H9 (cell line): Measurements from ENCODE around the gene VPS18. TPM values are rescaled to one million over a fixed set of nuclear protein-coding genes. Genes with fewer than 3 reads are reported as not detected.

ENCODE experiments used
- DNase-seq: peaks from one replicate; pipeline ENCODE4 v3.0.0-alpha.2; 2017
- H2AFZ ChIP-seq: one replicate; pipeline ENCODE4 v1.6.1; 2013; ENCODE audit warnings: mild to moderate bottlenecking, low read length, control low read depth, moderate library complexity
- H2AK5ac ChIP-seq: 2 replicates; pipeline ENCODE4 v1.6.1; 2013; ENCODE audit warnings: low read length, control low read depth, mixed read lengths; ENCODE audit not compliant: insufficient read length
- H2BK120ac ChIP-seq: one replicate; pipeline ENCODE4 v1.6.1; 2013; ENCODE audit warnings: low read depth, mild to moderate bottlenecking, low read length, control low read depth, inconsistent platforms; ENCODE audit not compliant: poor library complexity, severe bottlenecking
- H2BK12ac ChIP-seq: 2 replicates; pipeline ENCODE4 v1.6.1; 2013; ENCODE audit warnings: low read length, control low read depth, mixed read lengths, low read depth; ENCODE audit not compliant: insufficient read length
- H2BK15ac ChIP-seq: 2 replicates; pipeline ENCODE4 v1.6.1; 2013; ENCODE audit warnings: low read depth, low read length, control low read depth
- H2BK20ac ChIP-seq: one replicate; pipeline ENCODE4 v1.6.1; 2013; ENCODE audit warnings: low read depth, mild to moderate bottlenecking, low read length, control low read depth, inconsistent platforms; ENCODE audit not compliant: poor library complexity, severe bottlenecking
- H2BK5ac ChIP-seq: 2 replicates; pipeline ENCODE4 v1.6.1; 2013; ENCODE audit warnings: low read length, control low read depth, mixed read lengths; ENCODE audit not compliant: insufficient read length
- H3K14ac ChIP-seq: 2 replicates; pipeline ENCODE4 v1.6.1; 2013; ENCODE audit warnings: low read length, control low read depth; ENCODE audit not compliant: insufficient read depth
- H3K18ac ChIP-seq: 2 replicates; pipeline ENCODE4 v1.6.1; 2013; ENCODE audit warnings: low read depth, mild to moderate bottlenecking, mixed read lengths, low read length, control low read depth; ENCODE audit not compliant: insufficient read length
- H3K23ac ChIP-seq: 2 replicates; pipeline ENCODE4 v1.6.1; 2013; ENCODE audit warnings: low read length, control low read depth, mixed read lengths, low read depth; ENCODE audit not compliant: insufficient read length
- H3K23me2 ChIP-seq: 2 replicates; pipeline ENCODE4 v1.6.1; 2013; ENCODE audit warnings: low read depth, mild to moderate bottlenecking, mixed read lengths, low read length, control low read depth; ENCODE audit not compliant: insufficient read length, poor library complexity, severe bottlenecking
- H3K27ac ChIP-seq: 2 replicates; pipeline ENCODE4 v1.5.1; 2013; ENCODE audit warnings: low read length, control low read depth, mixed read lengths, low read depth; ENCODE audit not compliant: insufficient read length
- H3K27me3 ChIP-seq: 2 replicates; pipeline ENCODE4 v1.6.1; 2013; ENCODE audit warnings: low read length, control low read depth, inconsistent platforms; ENCODE audit not compliant: insufficient read depth
- H3K4ac ChIP-seq: 2 replicates; pipeline ENCODE4 v1.6.1; 2013; ENCODE audit warnings: low read depth, mild to moderate bottlenecking, control low read depth, inconsistent platforms, low read length, moderate library complexity
- H3K4me1 ChIP-seq: 2 replicates; pipeline ENCODE4 v1.6.1; 2013; ENCODE audit warnings: low read length, control low read depth, inconsistent platforms; ENCODE audit not compliant: insufficient read depth
- H3K4me2 ChIP-seq: 2 replicates; pipeline ENCODE4 v1.6.1; 2013; ENCODE audit warnings: low read length, control low read depth, mixed read lengths; ENCODE audit not compliant: insufficient read length, insufficient read depth
- H3K56ac ChIP-seq: 2 replicates; pipeline ENCODE4 v1.6.1; 2013; ENCODE audit warnings: low read depth, mild to moderate bottlenecking, mixed read lengths, low read length, control low read depth; ENCODE audit not compliant: insufficient read length
- H3K79me1 ChIP-seq: 2 replicates; pipeline ENCODE4 v1.6.1; 2013; ENCODE audit warnings: low read depth, mild to moderate bottlenecking, moderate library complexity, low read length, control low read depth, inconsistent platforms; ENCODE audit not compliant: insufficient read depth, poor library complexity, severe bottlenecking
- H3K79me2 ChIP-seq: 2 replicates; pipeline ENCODE4 v1.6.1; 2013; ENCODE audit warnings: low read length, control low read depth, inconsistent platforms; ENCODE audit not compliant: insufficient read depth
- H3K9ac ChIP-seq: 2 replicates; pipeline ENCODE4 v1.6.1; 2013; ENCODE audit warnings: low read length, control low read depth, mixed read lengths; ENCODE audit not compliant: insufficient read length; ENCODE audit errors: extremely low read depth
- H3K9me3 ChIP-seq: one replicate; pipeline ENCODE4 v1.6.1; 2013; ENCODE audit warnings: low read depth, low read length, inconsistent platforms; ENCODE audit not compliant: control insufficient read depth
- H3T11ph ChIP-seq: one replicate; pipeline ENCODE4 v1.6.1; 2013; ENCODE audit warnings: mild to moderate bottlenecking, low read length, control low read depth, inconsistent platforms
- H4K20me1 ChIP-seq: one replicate; pipeline ENCODE4 v1.6.1; 2013; ENCODE audit not compliant: control insufficient read depth, insufficient read length, insufficient read depth
- H4K5ac ChIP-seq: 2 replicates; pipeline ENCODE4 v1.6.1; 2013; ENCODE audit warnings: low read depth, mild to moderate bottlenecking, mixed read lengths, low read length, control low read depth; ENCODE audit not compliant: insufficient read length
- H4K8ac ChIP-seq: replicated peaks from 2 replicates; pipeline ENCODE4 v1.6.1; 2013; ENCODE audit warnings: low read length, control low read depth, mixed read lengths, low read depth; ENCODE audit not compliant: insufficient read length
- H4K91ac ChIP-seq: 2 replicates; pipeline ENCODE4 v1.6.1; 2013; ENCODE audit warnings: low read depth, mild to moderate bottlenecking, moderate library complexity, mixed read lengths, low read length, control low read depth; ENCODE audit not compliant: insufficient read length
- H3K27ac Mint-ChIP-seq, 3 experiments: 2 replicates in 2 of 3; 3 replicates in 1 of 3; pipeline ENCODE4 v1.8.0; 2020 to 2021; ENCODE audit warnings: mixed read lengths in 3 of 3, mild to moderate bottlenecking in 1 of 3, moderate library complexity in 1 of 3
- H3K27me3 Mint-ChIP-seq: 2 replicates; pipeline ENCODE4 v1.8.0; 2021; ENCODE audit warnings: low read depth, mild to moderate bottlenecking, moderate library complexity, mixed read lengths
- H3K36me3 Mint-ChIP-seq, 3 experiments: 2 replicates in 2 of 3; 3 replicates in 1 of 3; pipeline ENCODE4 v1.8.0; 2020 to 2021; ENCODE audit warnings: low read depth in 3 of 3, mixed read lengths in 3 of 3; ENCODE audit not compliant: insufficient read depth in 1 of 3
- H3K4me1 Mint-ChIP-seq, 2 experiments: 2 replicates each; pipeline ENCODE4 v1.8.0; 2020; ENCODE audit warnings: mixed read lengths in 2 of 2
- H3K4me3 Mint-ChIP-seq, 2 experiments: 2 replicates in 1 of 2; 3 replicates in 1 of 2; pipeline ENCODE4 v1.8.0; 2020 to 2021; ENCODE audit warnings: mild to moderate bottlenecking in 2 of 2, mixed read lengths in 2 of 2, moderate library complexity in 1 of 2
- H3K9me3 Mint-ChIP-seq, 2 experiments: 2 replicates in 1 of 2; 3 replicates in 1 of 2; pipeline ENCODE4 v1.8.0; 2020; ENCODE audit warnings: mild to moderate bottlenecking in 2 of 2, mixed read lengths in 2 of 2, moderate library complexity in 1 of 2
- WGBS: extraction: QIAGEN DNeasy Blood & Tissue Kit; methylation state at CpG from one replicate; pipeline ENCODE4 v1.1.7; 2013; ENCODE audit warnings: missing lambda C conversion rate, low lambda C conversion rate, mixed read lengths; ENCODE audit not compliant: insufficient read length; ENCODE audit errors: extremely low coverage; 5-methylcytosine and 5-hydroxymethylcytosine counted together
- total RNA-seq: library from RNA; stranded (reverse); gene quantifications from 2 replicates; pipeline ENCODE4 v1.2.1, GENCODE V29; 2021
- TF ChIP-seq, protein P1 (sequence below): fragments of 200-600 bp; sonication (generic); conservative IDR thresholded peaks from 3 replicates; pipeline ENCODE4 v1.8.0; 2021; ENCODE audit warnings: antibody characterized with exemption, mild to moderate bottlenecking

VPS18 gene
- total RNA-seq, 1 experiment from 2014 or later: 45.0 TPM

DNA sequence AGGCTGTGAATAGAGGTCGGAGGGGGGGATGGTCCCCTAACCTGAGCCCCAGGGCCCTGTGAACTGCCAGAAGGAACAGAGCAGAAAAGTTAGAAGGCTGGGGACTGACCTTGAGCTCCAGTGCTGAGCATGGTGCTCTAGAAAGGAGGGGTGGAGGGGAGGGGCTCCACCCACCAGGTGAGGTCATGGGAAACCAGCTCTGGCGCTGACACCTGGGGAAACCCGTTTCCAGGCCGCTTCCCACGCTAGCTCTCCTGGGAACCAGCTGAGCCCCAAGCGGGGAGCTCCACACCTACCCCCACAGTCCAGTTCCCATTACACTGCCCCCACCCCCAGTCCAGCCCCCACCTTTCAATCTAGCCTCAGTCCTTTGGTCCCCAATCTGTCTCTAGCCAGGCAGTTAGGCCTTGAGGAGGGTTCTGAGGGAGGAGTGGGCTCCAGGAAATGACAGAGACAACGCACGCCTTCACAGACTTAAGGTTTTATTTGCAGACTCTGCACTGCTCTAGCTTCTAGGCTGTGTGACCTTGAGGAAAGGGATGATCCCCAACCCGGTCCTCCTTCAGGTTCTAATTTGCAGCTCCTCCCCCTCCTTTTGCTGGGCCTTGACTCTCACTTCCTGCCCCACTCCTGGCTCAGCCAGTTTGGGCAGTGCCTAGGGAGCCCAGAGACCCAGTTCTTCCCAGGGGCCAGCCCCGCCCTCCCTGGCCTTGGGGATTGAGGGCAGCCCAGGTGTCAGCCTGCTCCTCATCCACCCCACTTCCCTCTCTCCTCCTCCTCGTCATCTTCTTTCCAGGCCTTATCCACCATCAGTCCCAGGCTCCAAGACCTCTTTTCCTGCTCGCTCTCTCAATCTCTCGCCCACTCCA lies 22.3 kb upstream of the VPS18 start:
- peaks cover 23 to 38% of the 10 kb centered on the region in 2 experiments for H3K4me1 Mint-ChIP-seq
- Histone ChIP-seq H3K56ac (no peak overlapping the region), H2BK15ac (no peak overlapping the region; the same call in 1 of the 2 replicates), H3K79me1 (no peaks in the 10 kb centered on the region), H3K9me3 (no peaks in the 10 kb centered on the region), H3K27ac (no peak overlapping the region), H3K23me2 (peaks cover 3% of the 10 kb centered on the region), H3K4ac (no peak overlapping the region), H3K9ac (no peak overlapping the region), H2BK5ac (no peak overlapping the region), H4K5ac (no peak overlapping the region), H3K4me1 (no peaks in the 10 kb centered on the region; the same call in 1 of the 2 replicates), H4K91ac (no peak overlapping the region), H3K79me2 (no peaks in the 10 kb centered on the region), H4K8ac (no peak overlapping the region), H3K4me2 (peak overlapping the region; percentile 8), H3K27me3 (no peaks in the 10 kb centered on the region), H2AFZ (no peak overlapping the region), H2BK20ac (no peak overlapping the region), H2BK120ac (no peak overlapping the region), H3K18ac (no peak overlapping the region), H2AK5ac (no peak overlapping the region), H3K14ac (no peak overlapping the region), H3T11ph (no peak overlapping the region), H4K20me1 (no peaks in the 10 kb centered on the region), H2BK12ac (no peak overlapping the region), H3K23ac (no peak overlapping the region)
- H3K4me3 Mint-ChIP-seq: peak overlapping the region; percentile 32 to 55; a peak in 3 of 5 replicates
- peak; percentile 79 for DNase-seq
- TF ChIP-seq, protein P1, sequence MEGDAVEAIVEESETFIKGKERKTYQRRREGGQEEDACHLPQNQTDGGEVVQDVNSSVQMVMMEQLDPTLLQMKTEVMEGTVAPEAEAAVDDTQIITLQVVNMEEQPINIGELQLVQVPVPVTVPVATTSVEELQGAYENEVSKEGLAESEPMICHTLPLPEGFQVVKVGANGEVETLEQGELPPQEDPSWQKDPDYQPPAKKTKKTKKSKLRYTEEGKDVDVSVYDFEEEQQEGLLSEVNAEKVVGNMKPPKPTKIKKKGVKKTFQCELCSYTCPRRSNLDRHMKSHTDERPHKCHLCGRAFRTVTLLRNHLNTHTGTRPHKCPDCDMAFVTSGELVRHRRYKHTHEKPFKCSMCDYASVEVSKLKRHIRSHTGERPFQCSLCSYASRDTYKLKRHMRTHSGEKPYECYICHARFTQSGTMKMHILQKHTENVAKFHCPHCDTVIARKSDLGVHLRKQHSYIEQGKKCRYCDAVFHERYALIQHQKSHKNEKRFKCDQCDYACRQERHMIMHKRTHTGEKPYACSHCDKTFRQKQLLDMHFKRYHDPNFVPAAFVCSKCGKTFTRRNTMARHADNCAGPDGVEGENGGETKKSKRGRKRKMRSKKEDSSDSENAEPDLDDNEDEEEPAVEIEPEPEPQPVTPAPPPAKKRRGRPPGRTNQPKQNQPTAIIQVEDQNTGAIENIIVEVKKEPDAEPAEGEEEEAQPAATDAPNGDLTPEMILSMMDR: no peak
- WGBS: no CpG with 5 or more reads among the region's 13 CpGs
- no peaks in the 10 kb centered on the region for H3K36me3 Mint-ChIP-seq
- peaks cover 2% of the 10 kb centered on the region for H3K27me3 Mint-ChIP-seq
- no peaks in the 10 kb centered on the region; a peak in 1 of 5 replicates for H3K9me3 Mint-ChIP-seq
- peak overlapping the region in 2 of 3 experiments; percentile 20 to 54; a peak in 4 of 7 replicates for H3K27ac Mint-ChIP-seq
